Right ventricle myocardium superior (tissue), 1 donor: ENCODE results near the gene NHS. TPM values are rescaled to one million over a fixed set of nuclear protein-coding genes. Genes with fewer than 3 reads are reported as not detected.

ENCODE experiments used
- ATAC-seq: fragments of 200-7000 bp; cut with Tn5 transposase; one replicate; pipeline ENCODE4 v1.9.1; 2020; ENCODE audit warnings: mild to moderate bottlenecking; ENCODE audit not compliant: poor library complexity
- DNase-seq: peaks from one replicate; pipeline ENCODE4 v3.0.0-alpha.2; 2020
- intact Hi-C: fragments of 100-400 bp; cut with DNase I; formaldehyde crosslinking; loops from one replicate; pipeline ENCODE4 v1.11.2; 2022
- total RNA-seq: library from RNA; stranded (reverse); fragmentation: NEBNext Ultra II Directional; extraction: Animal tissue kit (Norgen Biotek cat#: 25700); gene quantifications from one replicate; pipeline ENCODE4 v1.2.1, GENCODE V29; 2021
- donor health status: DM: no; HTN: yes; CAD: no; lungs with severe emphysema.

The NHS gene
- total RNA-seq, 1 donor from 2014 or later = 1.2 TPM

DNA sequence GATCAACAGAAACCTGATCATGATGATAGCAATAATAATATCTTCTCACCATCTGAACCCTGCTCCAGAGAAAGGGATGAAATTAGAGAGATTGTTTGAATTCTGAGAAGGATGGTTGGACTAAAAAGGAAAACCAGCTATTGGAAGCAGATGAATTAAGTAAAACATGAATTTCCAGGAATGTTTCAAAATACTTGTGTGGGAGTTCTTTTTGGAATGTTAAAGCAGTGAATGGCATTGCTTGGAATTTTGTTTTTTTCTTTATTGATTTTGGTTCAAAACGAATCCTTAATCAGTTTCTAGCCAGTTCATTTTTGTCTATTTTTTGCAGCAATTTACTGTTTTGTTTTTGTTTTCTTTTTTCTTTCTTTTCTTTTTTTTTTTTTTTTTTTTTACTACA lies 150.3 kb downstream of the NHS start:
- ATAC-seq = no peak
- DNase-seq = no peak
- intact Hi-C loops = no loop called here

DNA sequence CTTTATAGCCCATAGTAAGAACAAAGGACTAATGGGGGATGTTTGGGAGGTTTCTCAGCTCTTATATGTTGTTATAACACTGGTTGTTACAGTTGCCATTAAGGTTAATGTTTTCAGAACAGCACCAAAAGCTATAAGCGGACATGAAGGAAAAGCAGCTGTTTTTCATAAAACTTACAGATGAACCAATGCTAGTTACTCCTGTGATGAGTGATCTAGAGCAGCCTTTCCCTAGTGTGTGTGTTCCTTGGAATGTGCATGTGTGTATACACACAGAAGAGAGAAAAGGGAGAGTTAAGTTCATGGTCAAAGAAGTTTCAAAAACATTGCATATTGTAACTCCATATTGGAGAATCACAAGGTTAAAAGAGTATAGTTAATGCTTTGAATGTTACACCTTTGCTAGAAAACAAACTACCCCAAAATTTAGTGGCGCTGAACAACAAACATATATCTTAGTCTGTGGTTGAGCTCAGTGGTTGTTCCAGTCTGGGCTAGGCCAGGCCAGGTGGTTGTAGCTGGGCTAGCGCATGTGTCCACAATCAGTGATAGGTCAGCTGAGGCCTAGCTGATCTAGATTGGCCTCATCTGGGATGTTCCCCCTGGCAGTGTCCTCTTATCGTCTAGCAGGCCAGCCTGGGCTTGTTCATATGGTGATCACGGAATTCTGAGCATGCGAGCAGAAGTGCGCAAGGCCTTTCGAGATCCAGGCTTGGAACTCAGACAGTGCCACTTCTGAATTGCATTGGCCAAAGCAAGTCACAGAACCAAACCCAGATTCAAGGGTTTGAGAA lies 151.0 kb downstream of the NHS start:
- ATAC-seq (no peak), DNase-seq (no peak)
- intact Hi-C loops = no loop called here

DNA sequence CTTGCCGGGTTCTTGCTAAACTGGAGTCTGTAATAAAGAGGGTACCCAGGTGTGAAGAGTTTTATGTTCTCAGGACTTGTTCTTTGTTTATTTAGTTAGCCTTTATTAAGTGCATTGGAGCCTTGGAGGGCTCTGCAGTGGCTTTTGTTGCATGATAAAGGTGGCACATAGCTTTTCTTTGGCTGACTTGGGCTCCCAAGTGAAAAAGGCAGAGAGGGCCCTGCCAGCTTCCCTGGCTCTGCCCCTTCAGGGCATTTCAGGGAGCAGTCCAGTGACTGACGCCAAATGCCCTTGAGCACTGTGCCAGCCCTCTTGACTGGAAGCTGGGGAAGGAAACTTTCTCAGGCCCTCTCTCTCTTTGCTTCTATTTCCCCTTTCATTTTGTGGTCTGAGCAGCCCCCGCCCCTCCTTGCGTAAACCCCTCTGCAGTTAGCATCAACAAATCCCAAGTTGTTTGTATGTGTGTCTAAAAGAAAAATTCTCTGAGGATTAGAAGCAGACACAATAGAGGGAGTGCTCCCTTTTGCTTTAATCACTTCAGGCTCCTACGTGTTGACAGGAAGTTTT lies 152.2 kb downstream of the NHS start:
- DNase-seq (peak; percentile 74), ATAC-seq (peak; percentile 90)
- intact Hi-C loops = no loop called here

DNA sequence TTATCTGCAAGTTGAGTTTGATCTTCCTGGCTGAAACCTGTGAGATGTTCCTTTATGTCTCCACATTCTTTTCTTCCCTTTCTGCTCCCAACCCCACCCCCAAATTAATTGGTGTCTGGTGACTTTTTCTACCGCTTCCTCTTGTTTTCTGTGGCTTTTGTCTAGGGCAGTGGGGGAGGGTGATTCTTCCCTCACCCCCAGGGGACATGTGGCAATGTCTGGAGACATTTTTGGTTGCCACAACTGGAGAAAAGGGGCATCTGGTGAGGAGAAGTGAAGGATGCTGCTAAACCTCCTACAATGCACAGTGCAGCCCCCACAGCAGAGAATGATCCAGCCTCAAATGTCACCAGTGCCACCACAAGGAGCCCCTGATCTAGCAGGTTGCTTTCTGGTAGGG lies 152.9 kb downstream of the NHS start:
- no peak for DNase-seq
- intact Hi-C loops = no loop called here
- peak; percentile 54 for ATAC-seq

DNA sequence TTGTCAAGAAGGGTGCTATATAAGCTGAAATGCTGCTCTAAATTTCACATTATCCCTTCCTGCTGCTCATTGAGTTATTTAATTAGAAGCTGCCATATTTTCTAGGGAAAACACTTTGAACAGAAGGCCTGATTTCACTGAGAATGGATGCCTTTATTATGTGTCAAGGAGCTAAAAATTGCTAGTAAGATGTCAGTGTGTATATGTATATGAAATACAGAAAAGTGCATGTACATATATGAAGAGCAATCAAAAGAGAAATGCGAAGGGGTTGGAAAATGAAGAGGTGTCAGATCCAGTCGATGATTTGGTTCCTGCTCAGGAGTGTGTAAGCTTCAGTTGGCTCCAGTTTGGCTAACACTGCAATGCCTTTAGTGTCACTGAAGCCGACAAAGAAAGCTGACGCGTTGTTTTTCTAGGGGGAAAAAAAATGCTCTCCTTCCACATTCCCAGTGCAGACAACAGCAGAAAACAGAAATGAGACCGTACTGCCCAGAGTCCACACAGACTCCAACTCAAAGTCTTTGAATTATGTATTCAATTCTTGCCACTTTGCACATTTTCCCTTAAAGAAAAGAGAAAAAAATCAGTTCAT lies 154.2 kb downstream of the NHS start:
- peak; percentile 28 for ATAC-seq
- intact Hi-C loops = no loop called here

DNA sequence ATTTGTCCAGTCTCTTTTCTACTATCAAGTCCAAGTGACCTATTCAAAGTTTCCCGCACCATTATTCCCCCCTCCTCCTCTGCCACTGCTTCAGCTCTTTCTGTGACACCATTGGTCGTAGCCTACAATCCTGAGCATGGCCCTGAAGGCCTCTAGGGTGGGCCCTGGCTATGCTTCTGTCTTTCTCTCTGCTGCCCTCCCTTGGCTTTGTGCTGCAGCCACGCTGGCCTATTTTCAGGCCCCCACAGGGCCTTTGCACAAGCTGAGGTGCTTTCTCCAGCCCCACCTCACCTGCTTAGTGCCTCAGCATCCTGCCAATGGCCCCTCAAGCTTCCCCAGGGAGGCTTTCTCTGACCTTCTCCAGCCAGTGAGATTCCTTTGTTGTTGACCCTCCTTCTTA lies 156.5 kb downstream of the NHS start:
- no peak for ATAC-seq
- DNase-seq = no peak
- intact Hi-C loops = no loop called here

More for the DNA sequence above, 154.2 kb downstream of the NHS start:
- DNase-seq = no peak

DNA sequence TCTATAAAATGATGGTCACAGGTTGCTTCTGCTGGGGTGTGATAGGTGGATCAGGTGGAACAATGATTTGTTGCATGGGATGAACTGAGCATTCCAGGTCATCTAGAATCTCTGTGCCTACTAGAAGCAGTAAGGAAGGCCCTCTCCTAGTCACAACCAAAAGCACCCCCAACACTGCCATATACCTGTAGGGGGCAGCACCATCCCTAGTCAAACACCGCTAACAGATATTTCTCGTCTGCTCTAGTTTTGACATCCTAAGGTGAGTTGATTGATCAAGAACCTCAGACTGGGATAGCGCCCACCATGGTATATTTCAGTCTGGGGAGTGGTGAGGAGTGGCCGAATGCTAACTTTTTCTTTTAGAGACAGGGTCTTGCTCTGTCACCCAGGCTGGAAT lies 160.2 kb downstream of the NHS start:
- ATAC-seq (no peak), DNase-seq (no peak)
- intact Hi-C loops = no loop called here

DNA sequence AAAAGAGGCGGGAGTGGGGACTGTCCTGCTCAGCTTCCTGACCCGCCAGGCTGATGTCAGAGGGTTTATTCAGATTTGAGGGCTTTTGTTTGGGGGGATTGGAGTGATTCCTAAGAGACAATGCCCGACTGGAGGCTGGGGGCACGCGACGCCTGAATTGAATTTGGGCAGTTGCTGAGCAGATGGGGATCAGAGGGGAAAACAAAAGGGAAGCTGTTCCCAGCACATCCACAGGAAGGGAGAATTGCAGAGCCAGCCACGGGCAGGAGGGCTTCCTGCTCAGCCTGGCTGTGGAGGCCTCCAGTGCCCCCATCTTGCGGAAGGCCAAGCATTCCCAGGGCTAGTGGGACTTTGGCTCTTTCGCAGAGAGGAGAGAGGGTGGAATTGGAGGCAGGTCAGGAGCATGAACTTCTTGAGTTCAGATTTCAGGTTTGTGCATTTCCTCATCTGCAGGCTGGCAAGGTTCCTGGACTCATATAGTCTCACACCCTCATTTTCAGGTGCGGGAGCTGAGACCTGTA lies 162.8 kb downstream of the NHS start:
- intact Hi-C loops = no loop called here
- ATAC-seq (no peak), DNase-seq (no peak)

DNA sequence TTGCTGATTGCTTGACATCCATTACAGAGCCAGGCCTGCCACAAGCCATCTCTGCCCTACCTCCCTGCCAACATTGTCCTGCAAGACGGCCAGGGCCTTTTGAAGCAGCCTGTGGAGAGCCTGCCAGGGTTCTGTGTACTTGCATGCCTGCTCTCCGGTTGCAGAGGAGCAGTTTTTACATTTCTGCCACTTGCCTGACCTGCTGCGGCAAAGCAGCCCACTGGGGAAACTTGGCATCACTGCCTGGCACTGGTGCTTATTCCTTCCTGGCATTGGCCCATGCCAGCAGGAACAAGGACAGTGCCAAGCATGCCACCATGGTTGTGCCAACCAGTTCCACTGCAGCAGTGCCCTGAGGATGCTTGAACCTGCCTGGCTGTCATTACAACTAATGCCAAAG lies 167.1 kb downstream of the NHS start:
- intact Hi-C loops = no loop called here
- DNase-seq = no peak
- peak; percentile 67 for ATAC-seq

DNA sequence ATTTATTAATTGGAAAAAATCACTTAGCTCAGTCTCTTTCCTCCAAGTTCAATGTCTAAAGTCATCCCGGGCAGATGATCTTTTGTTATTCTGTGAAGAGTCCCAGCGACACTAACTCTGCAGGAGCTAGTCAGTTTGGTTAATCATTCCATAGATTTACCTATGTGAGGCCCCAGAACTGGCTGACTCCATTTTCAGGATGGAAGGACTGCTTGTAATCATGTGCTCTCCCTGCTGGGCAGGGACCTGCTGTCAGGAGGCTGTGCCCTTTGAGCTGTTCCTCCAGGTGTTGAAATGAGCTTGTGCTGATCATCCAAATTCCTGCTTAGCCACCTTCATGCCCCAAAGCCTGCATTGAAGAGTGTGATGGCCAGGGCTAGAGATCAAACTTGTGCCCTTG lies 169.8 kb downstream of the NHS start:
- ATAC-seq (no peak), DNase-seq (no peak)
- intact Hi-C loops = no loop called here

DNA sequence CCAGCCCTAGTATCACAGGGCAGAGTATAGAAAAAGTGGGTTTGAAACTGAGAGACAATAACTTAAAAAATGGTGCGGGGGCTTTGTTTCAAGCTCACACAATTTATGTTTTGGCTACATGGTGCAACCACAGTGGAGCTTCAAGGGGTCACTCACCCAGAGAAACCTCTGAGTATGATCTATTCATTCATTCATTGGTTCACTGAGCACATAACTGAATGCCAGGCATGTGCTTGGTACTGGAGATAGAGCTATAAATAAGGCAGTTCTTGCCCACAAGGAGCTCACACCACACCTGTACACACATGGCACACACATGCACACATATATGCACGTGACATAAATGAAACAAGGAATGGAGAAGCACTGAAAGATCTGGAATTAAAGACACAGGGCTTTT lies 171.4 kb downstream of the NHS start:
- ATAC-seq = no peak
- intact Hi-C loops = no loop called here
- no peak for DNase-seq

DNA sequence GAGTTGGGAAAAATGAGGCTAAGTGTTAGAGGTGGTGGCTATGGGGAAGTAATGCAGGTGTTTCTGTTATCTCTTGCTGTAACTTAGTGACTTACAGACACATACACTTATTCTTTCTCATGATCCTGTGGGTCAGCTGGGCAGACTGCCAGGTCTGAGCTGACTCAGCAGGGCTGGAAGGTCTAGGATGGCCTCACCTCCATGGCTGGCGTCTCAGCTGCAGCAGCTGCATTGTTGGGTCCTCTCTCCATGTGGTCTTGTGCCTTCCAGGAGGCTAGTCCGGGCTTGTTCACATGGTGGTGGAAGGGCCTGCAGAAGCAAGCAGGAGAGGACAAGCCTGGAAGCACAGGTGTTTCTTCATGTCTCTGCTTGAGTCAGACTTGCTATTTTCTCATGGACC lies 172.7 kb downstream of the NHS start:
- intact Hi-C loops = no loop called here
- ATAC-seq (peak; percentile 36), DNase-seq (peak; percentile 67)

DNA sequence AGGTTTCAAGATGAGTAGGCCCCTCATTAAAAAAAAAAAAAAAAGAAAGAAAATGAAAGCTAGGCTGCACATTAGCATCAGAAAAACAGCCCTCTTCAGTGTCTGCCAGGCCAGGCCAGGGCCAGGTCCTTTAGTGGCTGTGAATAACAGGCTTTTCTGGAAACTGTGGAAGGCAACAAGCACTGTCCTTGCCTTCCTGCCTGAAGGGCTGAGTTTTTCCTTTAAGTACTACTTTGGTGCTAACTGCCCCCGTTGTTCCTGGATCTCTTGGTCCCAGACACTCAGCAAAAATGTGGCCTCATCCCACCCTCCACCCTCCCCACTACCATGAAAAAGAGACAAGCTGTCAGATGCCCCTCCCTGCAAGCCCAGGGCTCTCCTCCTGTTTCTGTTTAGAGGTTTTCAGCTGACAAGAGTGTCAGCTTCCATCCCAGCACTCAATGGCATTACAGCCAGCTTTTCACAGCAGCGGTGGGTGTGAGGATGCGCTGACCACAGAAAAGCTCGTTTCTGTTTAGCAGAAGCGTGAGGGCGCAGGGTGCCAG lies 174.2 kb downstream of the NHS start:
- intact Hi-C loops = no loop called here
- DNase-seq (no peak), ATAC-seq (no peak)

DNA sequence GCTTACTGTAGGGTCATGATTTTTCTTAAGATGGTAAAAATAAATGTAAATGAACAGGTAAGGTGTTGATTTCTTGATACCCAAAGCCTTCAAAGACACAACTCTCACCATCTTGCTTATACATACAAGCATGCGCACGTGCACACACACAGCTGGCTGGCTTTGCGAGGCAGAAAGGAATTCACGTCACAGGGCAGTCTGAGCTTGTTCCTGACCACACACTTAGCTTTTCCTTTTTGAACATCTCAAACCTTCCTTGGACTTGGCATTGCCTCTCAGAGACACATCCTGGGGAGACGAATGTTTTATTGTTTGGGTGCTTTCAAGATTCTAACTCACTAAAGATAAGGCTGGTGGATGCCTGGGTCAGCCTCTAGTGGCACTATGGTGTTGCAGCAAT lies 175.0 kb downstream of the NHS start:
- ATAC-seq (no peak), DNase-seq (no peak)
- intact Hi-C loops = no loop called here

DNA sequence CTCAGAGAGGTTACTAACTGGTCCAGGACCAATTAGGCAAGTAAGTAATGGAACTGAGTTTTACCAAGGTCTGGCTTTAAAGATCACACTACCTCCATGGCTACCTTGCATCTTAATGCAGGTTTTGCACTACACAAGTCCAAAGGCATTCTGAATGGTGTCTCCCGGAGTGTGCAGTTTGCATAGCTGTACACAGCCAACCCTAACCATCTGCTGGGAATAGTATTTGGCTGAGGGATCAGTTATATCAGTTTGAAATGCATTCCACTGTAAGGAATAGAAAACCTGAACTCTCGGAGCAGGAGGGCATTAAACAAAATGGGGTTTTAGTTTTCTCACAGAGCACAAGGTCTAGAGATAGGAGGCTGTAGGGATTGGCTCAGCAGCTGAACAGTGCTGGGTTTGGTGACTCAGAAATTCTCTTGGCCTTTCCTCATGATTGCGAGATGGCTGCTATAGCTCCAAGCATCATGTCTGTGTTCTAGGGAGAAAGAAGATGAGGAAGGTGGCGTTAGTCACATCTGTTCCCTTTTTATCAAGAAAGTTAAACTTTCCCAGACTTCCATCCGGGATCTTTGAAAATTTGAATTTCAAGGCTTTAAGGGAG lies 177.1 kb downstream of the NHS start:
- ATAC-seq (no peak), DNase-seq (no peak)
- intact Hi-C loops = no loop called here

DNA sequence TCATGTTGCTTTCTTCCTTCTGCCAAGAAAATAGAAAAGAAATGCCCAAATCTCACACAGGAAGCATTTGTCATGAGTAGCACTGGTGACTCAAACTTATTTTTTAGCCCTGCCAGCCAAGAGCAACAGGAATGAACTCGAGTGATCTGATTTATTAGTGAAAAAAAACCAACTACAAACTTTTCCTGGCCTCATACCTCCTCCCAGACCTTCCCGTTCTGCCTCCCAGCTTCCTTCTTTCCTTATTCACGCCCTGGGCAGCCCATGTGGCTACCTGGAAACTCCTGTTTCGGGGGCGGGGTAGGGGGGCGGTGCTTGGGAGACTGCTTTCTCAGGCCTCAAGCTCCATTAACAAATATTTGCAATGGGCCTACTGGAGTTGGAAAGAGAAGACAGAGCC lies 178.5 kb downstream of the NHS start:
- intact Hi-C loops = no loop called here
- DNase-seq = no peak
- no peak for ATAC-seq

DNA sequence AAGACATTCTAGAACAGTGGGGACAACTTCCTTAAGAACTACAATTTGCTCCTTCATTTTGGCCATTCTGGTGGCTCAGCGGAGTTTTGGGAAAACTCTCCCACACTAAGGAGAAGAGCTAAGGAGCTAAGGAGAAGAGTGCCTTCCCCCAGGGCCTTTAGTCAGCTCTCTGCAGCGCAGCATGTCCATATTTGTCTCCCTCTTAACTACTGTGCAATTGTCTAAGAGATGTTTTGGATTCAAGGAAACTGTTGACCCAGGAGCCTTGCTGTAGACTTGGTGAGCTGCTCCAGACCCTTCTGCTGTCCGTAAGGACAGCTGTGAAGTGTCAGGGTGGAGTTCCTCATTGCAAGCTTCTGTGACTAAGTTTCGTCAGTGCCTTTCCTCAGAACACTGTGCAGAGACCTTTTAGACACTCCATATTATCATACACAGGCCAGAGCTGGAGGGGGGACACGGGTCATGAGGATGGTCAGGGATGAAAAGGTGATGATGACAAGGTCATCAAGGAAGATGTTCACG lies 179.0 kb downstream of the NHS start:
- ATAC-seq (peak; percentile 36), DNase-seq (no peak)
- intact Hi-C loops = no loop called here

DNA sequence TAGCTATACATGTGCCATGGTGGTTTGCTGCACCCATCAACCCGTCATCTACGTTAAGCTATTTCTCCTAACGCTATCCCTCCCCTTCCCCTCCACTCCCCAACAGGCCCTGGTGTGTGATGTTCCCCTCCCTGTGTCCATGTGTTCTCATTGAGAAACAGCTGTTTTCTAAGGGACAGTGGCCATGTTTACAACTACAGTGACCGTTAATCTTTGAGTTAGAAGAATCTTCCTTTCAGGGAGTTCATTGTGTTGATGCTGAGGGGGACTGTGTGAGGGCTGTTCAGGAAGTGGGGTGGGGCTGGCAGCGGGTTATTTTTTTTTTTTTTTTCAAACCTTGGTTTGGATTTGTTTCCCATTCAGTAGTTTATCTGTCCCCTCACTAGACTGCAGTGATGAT lies 179.9 kb downstream of the NHS start:
- DNase-seq (no peak), ATAC-seq (no peak)
- intact Hi-C loops = no loop called here

DNA sequence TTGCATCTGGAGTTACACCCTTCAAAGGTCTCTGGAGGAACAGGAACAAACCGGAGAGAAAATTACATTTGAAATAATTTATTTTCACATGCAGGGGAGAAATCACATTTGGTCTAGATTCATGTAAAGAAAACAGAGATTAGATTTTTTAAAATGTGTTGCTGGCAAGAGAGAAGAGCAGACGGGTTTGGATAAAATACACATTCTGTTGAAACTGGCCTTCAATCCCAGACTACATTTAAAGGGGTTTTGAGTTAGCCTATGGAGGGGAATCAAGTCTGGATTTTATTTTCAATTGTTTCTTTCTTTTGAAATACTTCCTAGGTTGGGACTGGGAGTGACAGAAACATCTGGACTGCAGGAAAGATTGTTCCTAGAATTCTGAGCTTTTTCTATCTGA lies 180.8 kb downstream of the NHS start:
- intact Hi-C loops = no loop called here
- DNase-seq (no peak), ATAC-seq (no peak)
